Spleen (tissue), 7 donors: ENCODE results near the gene SOWAHA.

Source experiments
- POLR2A ChIP-seq, 3 donors: fragments of 450-650 bp; IDR thresholded peaks; one replicate each; pipeline ENCODE4 v1.5.1; 2017; ENCODE audit warnings: antibody characterized with exemption in 3 of 3, mild to moderate bottlenecking in 1 of 3
- POLR2AphosphoS5 ChIP-seq, 3 donors: sonication (generic); formaldehyde crosslinking; IDR thresholded peaks; one replicate each; pipeline ENCODE4 v1.5.1; 2017; ENCODE audit warnings: antibody characterized with exemption in 3 of 3
- TF ChIP-seq, protein P1 (sequence below), 11 experiments: fragments of 200-600 bp in 7 of 11; fragments of 450-650 bp in 4 of 11; sonication (generic) in 4 of 11; IDR thresholded peaks in 8 of 11; conservative IDR thresholded peaks in 3 of 11; 1 replicate in 7 of 11; 2 replicates in 4 of 11; pipeline versions ENCODE4 v1.4.0 to v1.8.0; 2016 to 2021; ENCODE audit warnings: antibody characterized with exemption in 11 of 11, inconsistent platforms in 4 of 11, mild to moderate bottlenecking in 1 of 11
- donor health status: DM: no; HTN: no; CAD: no; lungs with moderate emphysema.
- donor health status: DM: no; HTN: no; CAD: no.
- donor health status: DM: no; HTN: no; CAD: no.

DNA sequence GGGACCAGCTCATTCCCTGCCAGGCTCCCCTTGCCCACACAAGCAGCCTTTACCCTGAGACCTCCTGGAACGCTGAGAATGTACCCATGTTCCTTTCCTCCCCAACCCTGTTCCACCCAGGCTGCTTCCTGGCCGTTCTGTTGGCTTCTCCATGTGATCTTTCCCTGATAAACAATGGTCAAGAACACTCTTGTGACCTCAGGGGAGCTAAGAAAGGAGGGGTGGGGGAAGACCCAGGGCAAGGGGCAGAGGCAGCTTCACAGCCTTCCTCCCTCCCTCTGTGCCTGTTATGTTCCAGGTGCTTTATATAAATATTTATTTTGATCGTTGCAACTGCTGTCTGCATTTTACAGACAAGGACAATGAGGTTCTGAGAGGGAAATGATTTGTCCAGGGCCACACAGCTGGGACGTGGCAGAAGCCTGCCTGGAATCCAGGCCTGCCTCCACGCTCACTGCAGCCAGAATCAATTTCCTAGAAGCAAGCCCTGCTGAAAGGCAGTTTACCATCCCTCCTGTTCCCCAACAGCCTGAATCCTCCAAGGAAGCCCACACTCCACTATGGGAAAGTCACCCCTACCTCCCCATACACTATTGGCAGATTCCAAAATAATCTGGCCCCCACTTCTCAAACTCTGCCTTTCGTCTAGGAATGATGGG lies 13.5 kb downstream of the SOWAHA start:
- TF ChIP-seq, protein P1, sequence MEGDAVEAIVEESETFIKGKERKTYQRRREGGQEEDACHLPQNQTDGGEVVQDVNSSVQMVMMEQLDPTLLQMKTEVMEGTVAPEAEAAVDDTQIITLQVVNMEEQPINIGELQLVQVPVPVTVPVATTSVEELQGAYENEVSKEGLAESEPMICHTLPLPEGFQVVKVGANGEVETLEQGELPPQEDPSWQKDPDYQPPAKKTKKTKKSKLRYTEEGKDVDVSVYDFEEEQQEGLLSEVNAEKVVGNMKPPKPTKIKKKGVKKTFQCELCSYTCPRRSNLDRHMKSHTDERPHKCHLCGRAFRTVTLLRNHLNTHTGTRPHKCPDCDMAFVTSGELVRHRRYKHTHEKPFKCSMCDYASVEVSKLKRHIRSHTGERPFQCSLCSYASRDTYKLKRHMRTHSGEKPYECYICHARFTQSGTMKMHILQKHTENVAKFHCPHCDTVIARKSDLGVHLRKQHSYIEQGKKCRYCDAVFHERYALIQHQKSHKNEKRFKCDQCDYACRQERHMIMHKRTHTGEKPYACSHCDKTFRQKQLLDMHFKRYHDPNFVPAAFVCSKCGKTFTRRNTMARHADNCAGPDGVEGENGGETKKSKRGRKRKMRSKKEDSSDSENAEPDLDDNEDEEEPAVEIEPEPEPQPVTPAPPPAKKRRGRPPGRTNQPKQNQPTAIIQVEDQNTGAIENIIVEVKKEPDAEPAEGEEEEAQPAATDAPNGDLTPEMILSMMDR (IDR thresholded peaks at IDR 0.05 in 8 of 11, conservative IDR thresholded peaks at IDR 0.05 in 3 of 11) = no peak
- TF ChIP-seq POLR2AphosphoS5 (IDR thresholded peaks at IDR 0.05) = no peak
- TF ChIP-seq POLR2A (IDR thresholded peaks at IDR 0.05) = no peak
